ENCODE measurements around the gene NEURL1.

Gene NEURL1

GRCh38 chr10:103618575-103619423, 125.3 kb downstream of the NEURL1 start:
- H3K4me3 ChIP-seq (ENCODE audit: low read depth in 1 of 2, low read length in 2 of 2) = no peak overlapping the region
- H3K27ac ChIP-seq (ENCODE audit: low read depth, low read length) = peak overlapping the region; percentile 60
- no peaks in the 10 kb centered on the region for H3K9me3 ChIP-seq (ENCODE audit: low read length)
- peaks cover 50% of the 10 kb centered on the region for H3K36me3 ChIP-seq (ENCODE audit: insufficient read depth, low read length)
- H3K27me3 ChIP-seq (ENCODE audit: control insufficient read depth in 1 of 2, insufficient read depth in 2 of 2, low read length in 2 of 2) = no peaks in the 10 kb centered on the region
- no peak overlapping the region for H3K9ac ChIP-seq (ENCODE audit: low read length)
- H3K4me1 ChIP-seq (ENCODE audit: insufficient read depth, low read length) = peaks cover 67% of the 10 kb centered on the region

- Histone ChIP-seq H3K27ac (ENCODE audit: low read depth, low read length) (peak overlapping the region; percentile 60), H3K4me1 (ENCODE audit: insufficient read depth, low read length) (peaks cover 67% of the 10 kb centered on the region), H3K9ac (ENCODE audit: low read length) (no peak overlapping the region), H3K36me3 (ENCODE audit: insufficient read depth, low read length) (peaks cover 52% of the 10 kb centered on the region), H3K9me3 (ENCODE audit: low read length) (no peaks in the 10 kb centered on the region), H3K4me3 (ENCODE audit: low read depth in 1 of 2, low read length in 2 of 2) (no peak overlapping the region), H3K27me3 (ENCODE audit: control insufficient read depth in 1 of 2, insufficient read depth in 2 of 2, low read length in 2 of 2) (no peaks in the 10 kb centered on the region)
These were observed 126.2 kb downstream of the NEURL1 start for GRCh38 chr10:103619424-103620351.

GRCh38 chr10:103620352-103620740, 126.8 kb downstream of the NEURL1 start:
- H3K4me3 ChIP-seq (ENCODE audit: low read depth in 1 of 2, low read length in 2 of 2) = no peak overlapping the region
- peaks cover 53% of the 10 kb centered on the region for H3K36me3 ChIP-seq (ENCODE audit: insufficient read depth, low read length)
- H3K27ac ChIP-seq (ENCODE audit: low read depth, low read length) = peak overlapping the region; percentile 10
- H3K9me3 ChIP-seq (ENCODE audit: low read length) = no peaks in the 10 kb centered on the region
- H3K27me3 ChIP-seq (ENCODE audit: control insufficient read depth in 1 of 2, insufficient read depth in 2 of 2, low read length in 2 of 2) = no peaks in the 10 kb centered on the region
- H3K9ac ChIP-seq (ENCODE audit: low read length) = no peak overlapping the region
- H3K4me1 ChIP-seq (ENCODE audit: insufficient read depth, low read length) = peaks cover 67% of the 10 kb centered on the region

- Histone ChIP-seq H3K27me3 (ENCODE audit: control insufficient read depth in 1 of 2, insufficient read depth in 2 of 2, low read length in 2 of 2) (no peaks in the 10 kb centered on the region), H3K4me1 (ENCODE audit: insufficient read depth, low read length) (peaks cover 65% of the 10 kb centered on the region), H3K9ac (ENCODE audit: low read length) (no peak overlapping the region), H3K27ac (ENCODE audit: low read depth, low read length) (no peak overlapping the region), H3K4me3 (ENCODE audit: low read depth in 1 of 2, low read length in 2 of 2) (no peak overlapping the region), H3K36me3 (ENCODE audit: insufficient read depth, low read length) (peaks cover 59% of the 10 kb centered on the region), H3K9me3 (ENCODE audit: low read length) (no peaks in the 10 kb centered on the region)
These were observed 127.6 kb downstream of the NEURL1 start for GRCh38 chr10:103620891-103621782.

- no peaks in the 10 kb centered on the region for H3K9me3 ChIP-seq (ENCODE audit: low read length)
- H3K9ac ChIP-seq (ENCODE audit: low read length) = no peak overlapping the region
- H3K36me3 ChIP-seq (ENCODE audit: insufficient read depth, low read length) = peaks cover 60% of the 10 kb centered on the region
- H3K4me3 ChIP-seq (ENCODE audit: low read depth in 1 of 2, low read length in 2 of 2) = no peak overlapping the region
- H3K4me1 ChIP-seq (ENCODE audit: insufficient read depth, low read length) = peaks cover 60% of the 10 kb centered on the region
- no peak overlapping the region for H3K27ac ChIP-seq (ENCODE audit: low read depth, low read length)
- H3K27me3 ChIP-seq (ENCODE audit: control insufficient read depth in 1 of 2, insufficient read depth in 2 of 2, low read length in 2 of 2) = no peaks in the 10 kb centered on the region
These were observed 128.2 kb downstream of the NEURL1 start for GRCh38 chr10:103621783-103622125.

GRCh38 chr10:103622286-103622685, 128.8 kb downstream of the NEURL1 start:
- Histone ChIP-seq H3K4me1 (ENCODE audit: insufficient read depth, low read length) (peaks cover 55% of the 10 kb centered on the region), H3K9me3 (ENCODE audit: low read length) (no peaks in the 10 kb centered on the region), H3K9ac (ENCODE audit: low read length) (no peak overlapping the region), H3K36me3 (ENCODE audit: insufficient read depth, low read length) (peaks cover 60% of the 10 kb centered on the region), H3K4me3 (ENCODE audit: low read depth in 1 of 2, low read length in 2 of 2) (no peak overlapping the region), H3K27me3 (ENCODE audit: control insufficient read depth in 1 of 2, insufficient read depth in 2 of 2, low read length in 2 of 2) (no peaks in the 10 kb centered on the region), H3K27ac (ENCODE audit: low read depth, low read length) (peak overlapping the region; percentile 43)

GRCh38 chr10:103622935-103623574, 129.6 kb downstream of the NEURL1 start:
- Histone ChIP-seq H3K27me3 (ENCODE audit: control insufficient read depth in 1 of 2, insufficient read depth in 2 of 2, low read length in 2 of 2) (no peaks in the 10 kb centered on the region), H3K9me3 (ENCODE audit: low read length) (no peaks in the 10 kb centered on the region), H3K4me3 (ENCODE audit: low read depth in 1 of 2, low read length in 2 of 2) (no peak overlapping the region), H3K36me3 (ENCODE audit: insufficient read depth, low read length) (peaks cover 59% of the 10 kb centered on the region), H3K9ac (ENCODE audit: low read length) (no peak overlapping the region), H3K4me1 (ENCODE audit: insufficient read depth, low read length) (peaks cover 47% of the 10 kb centered on the region), H3K27ac (ENCODE audit: low read depth, low read length) (no peak overlapping the region)

GRCh38 chr10:103626178-103626577, 132.7 kb downstream of the NEURL1 start:
- Histone ChIP-seq H3K27me3 (ENCODE audit: control insufficient read depth in 1 of 2, insufficient read depth in 2 of 2, low read length in 2 of 2) (no peaks in the 10 kb centered on the region), H3K4me1 (ENCODE audit: insufficient read depth, low read length) (peaks cover 27% of the 10 kb centered on the region), H3K27ac (ENCODE audit: low read depth, low read length) (no peak overlapping the region), H3K9me3 (ENCODE audit: low read length) (no peaks in the 10 kb centered on the region), H3K4me3 (ENCODE audit: low read depth in 1 of 2, low read length in 2 of 2) (no peak overlapping the region), H3K9ac (ENCODE audit: low read length) (no peak overlapping the region), H3K36me3 (ENCODE audit: insufficient read depth, low read length) (peaks cover 65% of the 10 kb centered on the region)

GRCh38 chr10:103627111-103627892, 133.8 kb downstream of the NEURL1 start:
- Histone ChIP-seq H3K9ac (ENCODE audit: low read length) (no peak overlapping the region), H3K36me3 (ENCODE audit: insufficient read depth, low read length) (peaks cover 71% of the 10 kb centered on the region)

GRCh38 chr10:103627893-103628292, 134.4 kb downstream of the NEURL1 start:
- Histone ChIP-seq H3K4me3 (ENCODE audit: low read depth in 1 of 2, low read length in 2 of 2) (no peak overlapping the region), H3K9ac (ENCODE audit: low read length) (no peak overlapping the region), H3K4me1 (ENCODE audit: insufficient read depth, low read length) (peaks cover 11% of the 10 kb centered on the region), H3K27ac (ENCODE audit: low read depth, low read length) (no peak overlapping the region), H3K27me3 (ENCODE audit: control insufficient read depth in 1 of 2, insufficient read depth in 2 of 2, low read length in 2 of 2) (no peaks in the 10 kb centered on the region), H3K9me3 (ENCODE audit: low read length) (no peaks in the 10 kb centered on the region), H3K36me3 (ENCODE audit: insufficient read depth, low read length) (peaks cover 66% of the 10 kb centered on the region)

More at GRCh38 chr10:103627111-103627892, 133.8 kb downstream of the NEURL1 start:
- no peak overlapping the region for H3K4me3 ChIP-seq (ENCODE audit: low read depth in 1 of 2, low read length in 2 of 2)
- no peaks in the 10 kb centered on the region for H3K9me3 ChIP-seq (ENCODE audit: low read length)
- H3K4me1 ChIP-seq (ENCODE audit: insufficient read depth, low read length) = peaks cover 16% of the 10 kb centered on the region
- H3K27me3 ChIP-seq (ENCODE audit: control insufficient read depth in 1 of 2, insufficient read depth in 2 of 2, low read length in 2 of 2) = no peaks in the 10 kb centered on the region
- H3K27ac ChIP-seq (ENCODE audit: low read depth, low read length) = no peak overlapping the region

All from muscle layer of colon (tissue), 2 donors.